Duodenal mucosa (tissue), 2 donors: Measurements from ENCODE around the gene CTSH.

ENCODE experiments used
- H3K27ac ChIP-seq: one replicate; pipeline ENCODE4 v1.7.0; 2013; ENCODE audit warnings: low read depth, low read length
- H3K27me3 ChIP-seq, 2 donors: one replicate each; pipeline ENCODE4 v1.7.0; 2013; ENCODE audit warnings: low read length in 2 of 2, control low read depth in 1 of 2; ENCODE audit not compliant: insufficient read depth in 2 of 2, control insufficient read depth in 1 of 2
- H3K36me3 ChIP-seq, 2 donors: one replicate each; pipeline ENCODE4 v1.7.0; 2013; ENCODE audit warnings: low read length in 2 of 2, control low read depth in 1 of 2; ENCODE audit not compliant: insufficient read depth in 2 of 2, control insufficient read depth in 1 of 2
- H3K4me1 ChIP-seq, 2 donors: one replicate each; pipeline ENCODE4 v1.7.0; 2013; ENCODE audit warnings: low read length in 2 of 2, control low read depth in 1 of 2; ENCODE audit not compliant: insufficient read depth in 2 of 2, control insufficient read depth in 1 of 2
- H3K4me3 ChIP-seq, 2 donors: one replicate each; pipeline ENCODE4 v1.7.0; 2013; ENCODE audit warnings: low read length in 2 of 2, low read depth in 1 of 2
- H3K9ac ChIP-seq, 2 donors: one replicate each; pipeline ENCODE4 v1.7.0; 2013; ENCODE audit warnings: low read length in 2 of 2, low read depth in 1 of 2
- H3K9me3 ChIP-seq, 2 donors: one replicate each; pipeline ENCODE4 v1.7.0; 2013; ENCODE audit warnings: low read length in 2 of 2, control low read depth in 1 of 2; ENCODE audit not compliant: control insufficient read depth in 1 of 2

The CTSH gene

DNA sequence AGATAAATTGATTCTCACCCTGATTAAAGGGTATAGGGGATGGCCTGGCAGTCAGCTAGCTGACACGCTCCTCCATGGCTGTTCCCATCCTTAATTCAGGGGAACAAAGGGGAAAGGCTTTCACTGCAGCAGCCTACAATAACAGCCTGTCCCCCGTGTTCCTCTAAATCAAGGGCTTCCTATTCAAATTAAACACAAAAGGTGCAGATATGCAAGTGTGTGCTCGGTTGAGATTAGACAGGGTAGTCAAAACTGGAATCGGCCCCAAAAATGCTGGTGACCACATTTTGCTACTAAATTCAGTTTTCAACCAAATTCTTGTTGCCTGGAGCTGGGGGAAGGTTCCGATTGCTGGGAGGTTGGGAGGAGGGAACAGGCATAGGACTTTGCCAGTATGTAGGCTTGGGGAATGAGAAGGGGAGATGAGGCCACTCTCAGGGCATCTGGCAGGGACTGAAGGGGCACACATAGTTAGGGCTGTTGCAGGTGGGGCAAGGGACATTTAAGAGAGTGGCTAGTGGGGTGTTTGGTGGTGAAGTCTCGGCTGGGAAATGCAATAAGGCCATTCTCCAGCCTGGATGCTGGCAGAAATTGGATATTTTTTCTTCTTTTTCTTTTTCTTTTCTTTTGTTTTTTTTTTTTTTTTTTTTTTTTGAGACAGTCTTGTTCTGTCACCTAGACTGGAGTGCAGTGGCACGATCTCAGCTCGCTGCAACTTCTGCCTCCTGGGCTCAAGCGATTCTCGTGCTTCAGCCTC is 32.9 kb upstream of the CTSH start:
- Histone ChIP-seq H3K27me3 (no peaks in the 10 kb centered on the region), H3K27ac (no peak overlapping the region), H3K36me3 (no peaks in the 10 kb centered on the region), H3K4me3 (no peak overlapping the region), H3K9ac (no peak overlapping the region), H3K4me1 (peaks cover 12 to 14% of the 10 kb centered on the region in 2 donors), H3K9me3 (no peaks in the 10 kb centered on the region)

GRCh38 chr15:78977091-78977571 is 32.3 kb upstream of the CTSH start:
- no peak overlapping the region for H3K27ac ChIP-seq

GRCh38 chr15:78976691-78977090 is 31.8 kb upstream of the CTSH start:
- Histone ChIP-seq H3K27ac (no peak overlapping the region), H3K27me3 (no peaks in the 10 kb centered on the region), H3K9ac (no peak overlapping the region), H3K4me3 (no peak overlapping the region), H3K36me3 (no peaks in the 10 kb centered on the region), H3K9me3 (no peaks in the 10 kb centered on the region), H3K4me1 (peaks cover 12 to 14% of the 10 kb centered on the region in 2 donors)

More at GRCh38 chr15:78977091-78977571, 32.3 kb upstream of the CTSH start:
- no peaks in the 10 kb centered on the region for H3K9me3 ChIP-seq
- no peak overlapping the region for H3K4me3 ChIP-seq
- no peak overlapping the region for H3K9ac ChIP-seq
- peaks cover 12 to 14% of the 10 kb centered on the region in 2 donors for H3K4me1 ChIP-seq
- no peaks in the 10 kb centered on the region for H3K36me3 ChIP-seq
- no peaks in the 10 kb centered on the region for H3K27me3 ChIP-seq

DNA sequence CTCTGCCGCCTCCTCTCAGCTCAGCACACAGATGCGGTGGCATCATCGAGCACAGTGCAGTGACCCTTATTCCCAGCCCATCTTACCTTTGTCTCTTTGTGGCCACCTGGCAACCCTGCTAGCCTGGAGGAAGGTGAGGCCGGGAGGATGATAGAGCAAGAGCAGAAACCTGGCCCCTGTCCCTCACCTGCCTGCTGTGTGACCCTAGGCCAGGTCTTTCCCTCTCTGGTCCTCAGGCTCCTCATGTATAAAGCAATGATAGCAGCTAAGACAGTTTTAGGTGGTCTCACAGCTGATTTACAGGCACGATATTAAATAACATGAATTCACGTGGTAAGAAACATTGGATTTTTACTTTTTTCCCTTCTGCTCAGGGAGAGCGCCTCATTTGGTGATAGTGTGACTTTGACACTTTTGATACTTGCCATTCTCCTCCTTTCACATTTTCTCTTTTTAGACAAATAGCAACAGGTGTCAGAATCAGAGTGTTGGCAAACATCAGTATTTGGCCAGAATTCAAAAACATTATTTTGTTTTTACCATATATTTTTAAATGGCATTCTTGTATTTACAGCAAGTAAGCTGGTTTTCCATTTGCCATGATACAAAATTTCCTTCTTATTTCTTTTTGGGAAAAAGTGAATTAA is 29.5 kb upstream of the CTSH start:
- Histone ChIP-seq H3K4me3 (no peak overlapping the region), H3K27ac (no peak overlapping the region), H3K4me1 (peaks cover 12 to 15% of the 10 kb centered on the region in 2 donors), H3K9me3 (no peaks in the 10 kb centered on the region), H3K9ac (no peak overlapping the region), H3K27me3 (no peaks in the 10 kb centered on the region), H3K36me3 (no peaks in the 10 kb centered on the region)

DNA sequence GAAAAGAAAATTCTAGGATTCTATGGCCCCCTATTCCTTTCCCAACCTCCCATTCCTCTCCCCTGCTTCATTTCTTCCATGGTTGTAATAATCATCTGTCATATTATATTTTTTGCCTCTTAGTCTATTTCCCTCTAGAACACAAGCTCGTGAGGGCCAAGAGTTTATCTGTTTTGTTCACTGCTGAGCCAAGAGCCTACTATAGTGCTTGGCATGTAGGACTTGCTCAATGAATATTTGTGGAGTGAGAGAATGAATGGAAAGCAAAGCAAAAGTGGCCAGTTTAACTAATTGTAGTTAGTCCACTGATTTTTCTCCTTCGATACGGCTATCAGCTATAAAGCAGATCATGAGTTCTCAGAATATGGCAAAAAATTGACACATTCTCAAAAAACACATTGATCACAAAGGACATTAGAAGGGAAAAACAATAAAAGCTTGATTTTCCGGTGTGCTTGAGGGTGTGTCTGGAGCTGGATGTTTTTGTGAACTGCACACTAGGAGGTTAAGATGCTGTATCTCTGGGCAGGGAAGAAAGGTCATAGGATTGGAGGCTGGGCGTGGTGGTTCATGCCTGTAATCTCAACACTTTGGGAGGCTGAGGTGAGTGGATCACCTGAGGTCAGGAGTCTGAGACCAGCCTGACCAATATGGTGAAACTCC is 25.0 kb upstream of the CTSH start:
- H3K36me3 ChIP-seq, result no peaks in the 10 kb centered on the region
- H3K27ac ChIP-seq, result no peak overlapping the region
- no peaks in the 10 kb centered on the region for H3K27me3 ChIP-seq
- H3K4me1 ChIP-seq, result peaks cover 8 to 10% of the 10 kb centered on the region in 2 donors
- no peak overlapping the region for H3K9ac ChIP-seq
- no peak overlapping the region for H3K4me3 ChIP-seq
- H3K9me3 ChIP-seq, result no peaks in the 10 kb centered on the region

- no peaks in the 10 kb centered on the region for H3K9me3 ChIP-seq
- H3K9ac ChIP-seq, result no peak overlapping the region
- H3K27ac ChIP-seq, result no peak overlapping the region
- peaks cover 8 to 10% of the 10 kb centered on the region in 2 donors for H3K4me1 ChIP-seq
- no peaks in the 10 kb centered on the region for H3K36me3 ChIP-seq
- H3K27me3 ChIP-seq, result no peaks in the 10 kb centered on the region
- H3K4me3 ChIP-seq, result no peak overlapping the region
Observed at GRCh38 chr15:78968539-78969271, 23.9 kb upstream of the CTSH start.

GRCh38 chr15:78968114-78968513 is 23.3 kb upstream of the CTSH start:
- H3K27me3 ChIP-seq, result no peaks in the 10 kb centered on the region
- H3K36me3 ChIP-seq, result no peaks in the 10 kb centered on the region
- H3K27ac ChIP-seq, result no peak overlapping the region
- no peak overlapping the region for H3K4me3 ChIP-seq
- peaks cover 8 to 10% of the 10 kb centered on the region in 2 donors for H3K4me1 ChIP-seq
- H3K9me3 ChIP-seq, result no peaks in the 10 kb centered on the region
- H3K9ac ChIP-seq, result no peak overlapping the region

- Histone ChIP-seq H3K27ac (no peak overlapping the region), H3K9me3 (no peaks in the 10 kb centered on the region), H3K36me3 (no peaks in the 10 kb centered on the region), H3K9ac (no peak overlapping the region), H3K27me3 (no peaks in the 10 kb centered on the region), H3K4me1 (no peaks in the 10 kb centered on the region), H3K4me3 (no peak overlapping the region)
Observed at GRCh38 chr15:78960308-78960707, 15.5 kb upstream of the CTSH start.

- H3K36me3 ChIP-seq, result no peaks in the 10 kb centered on the region
- no peaks in the 10 kb centered on the region for H3K27me3 ChIP-seq
- H3K4me3 ChIP-seq, result no peak overlapping the region
- no peaks in the 10 kb centered on the region for H3K4me1 ChIP-seq
- no peak overlapping the region for H3K9ac ChIP-seq
- no peak overlapping the region for H3K27ac ChIP-seq
- no peaks in the 10 kb centered on the region for H3K9me3 ChIP-seq
Observed at GRCh38 chr15:78959360-78959759, 14.5 kb upstream of the CTSH start.
